Gastrocnemius medialis (tissue), 4 donors: Measurements from ENCODE around the gene DNAJC15. TPM values are rescaled to one million over a fixed set of nuclear protein-coding genes. Genes with fewer than 3 reads are reported as not detected.

ENCODE experiments used
- ATAC-seq, 2 donors: fragments of 150-250 bp; one replicate each; pipeline ENCODE4 v1.9.1; 2016
- DNase-seq, 2 donors: peaks; one replicate each; pipeline ENCODE4 v3.0.0-alpha.2; 2019
- H3K27ac ChIP-seq, 4 donors: fragments of 200-600 bp; sonication (generic); 1 replicate in 1 of 4; 2 replicates in 3 of 4; pipeline ENCODE4 v1.5.1; 2016 to 2018; ENCODE audit warnings: mild to moderate bottlenecking in 2 of 4, moderate library complexity in 1 of 4
- H3K27me3 ChIP-seq, 3 donors: fragments of 200-600 bp; sonication (generic) in 2 of 3; 1 replicate in 1 of 3; 2 replicates in 2 of 3; pipeline versions ENCODE4 v1.5.1 to v1.6.0; 2016 to 2019; ENCODE audit warnings: mild to moderate bottlenecking in 1 of 3, moderate library complexity in 1 of 3
- H3K36me3 ChIP-seq, 2 donors: fragments of 200-600 bp; sonication (generic) in 1 of 2; one replicate each; pipeline ENCODE4 v1.5.1; 2017 to 2018
- H3K4me1 ChIP-seq, 2 donors: fragments of 200-600 bp; sonication (generic) in 1 of 2; one replicate each; pipeline ENCODE4 v1.5.1; 2016 to 2017; ENCODE audit warnings: mild to moderate bottlenecking in 2 of 2
- H3K4me3 ChIP-seq, 4 donors: fragments of 200-600 bp; sonication (generic) in 3 of 4; 1 replicate in 1 of 4; 2 replicates in 3 of 4; pipeline ENCODE4 v1.5.1; 2016 to 2019; ENCODE audit warnings: mild to moderate bottlenecking in 2 of 4
- H3K9me3 ChIP-seq, 3 donors: fragments of 200-600 bp; sonication (generic) in 2 of 3; 1 replicate in 1 of 3; 2 replicates in 2 of 3; pipeline ENCODE4 v1.5.1; 2016 to 2019
- CTCF ChIP-seq, 5 experiments: fragments of 450-650 bp in 3 of 5; fragments of 200-600 bp in 2 of 5; sonication (generic) in 2 of 5; IDR thresholded peaks in 4 of 5; conservative IDR thresholded peaks in 1 of 5; 1 replicate in 4 of 5; 2 replicates in 1 of 5; pipeline ENCODE4 v1.5.1; 2016 to 2019; ENCODE audit warnings: antibody characterized with exemption in 5 of 5, mild to moderate bottlenecking in 3 of 5, moderate library complexity in 3 of 5
- POLR2A ChIP-seq, 2 donors: fragments of 450-650 bp; IDR thresholded peaks; one replicate each; pipeline ENCODE4 v1.6.1; 2017; ENCODE audit warnings: antibody characterized with exemption in 2 of 2, mild to moderate bottlenecking in 2 of 2, moderate library complexity in 2 of 2
- in situ Hi-C, 4 donors: fragments of 200-750 bp; cut with MboI; loops; one replicate each; pipeline versions ENCODE4 v1.15.0 to v1.8.0; 2017; ENCODE audit warnings: low sequenced_read_pairs in 4 of 4
- intact Hi-C: fragments of 100-400 bp; cut with DNase I; formaldehyde crosslinking; loops from one replicate; pipeline ENCODE4 v1.15.1; 2023; ENCODE audit warnings: low total_unique reads
- total RNA-seq, 4 donors: library from RNA; depleted of rRNA; stranded (reverse); fragments of >200 nt; gene quantifications; one replicate each; pipeline versions ENCODE4 v1.1.0 to v1.2.3, GENCODE V29; 2016

The DNAJC15 gene
- total RNA-seq, 4 donors from 2014 or later, result 6.2 to 19.5 (median 12.3) TPM

- no peak for TF ChIP-seq CTCF (IDR thresholded peaks at IDR 0.05 in 4 of 5, conservative IDR thresholded peaks at IDR 0.05 in 1 of 5)
- TF ChIP-seq POLR2A (IDR thresholded peaks at IDR 0.05), result no peak
- Histone ChIP-seq H3K4me3 (no peak overlapping the region), H3K4me1 (peaks cover 0 to 4% of the 10 kb centered on the region in 2 donors), H3K9me3 (no peaks in the 10 kb centered on the region), H3K27ac (no peak overlapping the region), H3K36me3 (no peaks in the 10 kb centered on the region), H3K27me3 (no peaks in the 10 kb centered on the region)
- in situ Hi-C loops (no loop called here), intact Hi-C loops (no loop called here)
- ATAC-seq (no peak), DNase-seq (no peak)
Observed at GRCh38 chr13:43127103-43127798, 103.9 kb downstream of the DNAJC15 start.

- Histone ChIP-seq H3K9me3 (no peaks in the 10 kb centered on the region), H3K36me3 (no peaks in the 10 kb centered on the region), H3K4me1 (peaks cover 0 to 4% of the 10 kb centered on the region in 2 donors), H3K4me3 (no peak overlapping the region), H3K27me3 (no peaks in the 10 kb centered on the region), H3K27ac (no peak overlapping the region)
- intact Hi-C loops (no loop called here), in situ Hi-C loops (no loop called here)
- no peak for TF ChIP-seq POLR2A (IDR thresholded peaks at IDR 0.05)
- DNase-seq (no peak), ATAC-seq (no peak)
Observed at GRCh38 chr13:43127827-43128226, 104.4 kb downstream of the DNAJC15 start.

GRCh38 chr13:43128504-43128961, 105.1 kb downstream of the DNAJC15 start:
- intact Hi-C loops, result no loop called here
- no peak for ATAC-seq
- H3K4me3 ChIP-seq, result peak overlapping the region in 1 of 4 donors; percentile 18
- H3K27me3 ChIP-seq, result no peaks in the 10 kb centered on the region
- no peaks in the 10 kb centered on the region for H3K36me3 ChIP-seq
- DNase-seq, result no peak
- no peaks in the 10 kb centered on the region for H3K9me3 ChIP-seq
- in situ Hi-C loops, result no loop called here
- no peak for TF ChIP-seq POLR2A (IDR thresholded peaks at IDR 0.05)
- TF ChIP-seq CTCF (IDR thresholded peaks at IDR 0.05 in 4 of 5, conservative IDR thresholded peaks at IDR 0.05 in 1 of 5), result no peak
- H3K4me1 ChIP-seq, result peaks cover 0 to 4% of the 10 kb centered on the region in 2 donors
- H3K27ac ChIP-seq, result no peak overlapping the region

- Histone ChIP-seq H3K27ac (no peak overlapping the region), H3K4me1 (peaks cover 0 to 4% of the 10 kb centered on the region in 2 donors), H3K9me3 (no peaks in the 10 kb centered on the region), H3K36me3 (no peaks in the 10 kb centered on the region), H3K4me3 (no peak overlapping the region), H3K27me3 (no peaks in the 10 kb centered on the region)
- intact Hi-C loops (no loop called here), in situ Hi-C loops (no loop called here)
- no peak for TF ChIP-seq CTCF (IDR thresholded peaks at IDR 0.05 in 4 of 5, conservative IDR thresholded peaks at IDR 0.05 in 1 of 5)
- DNase-seq (no peak), ATAC-seq (no peak)
Observed at GRCh38 chr13:43129066-43129465, 105.7 kb downstream of the DNAJC15 start.

GRCh38 chr13:43129511-43130110, 106.2 kb downstream of the DNAJC15 start:
- in situ Hi-C loops (no loop called here), intact Hi-C loops (no loop called here)
- Histone ChIP-seq H3K27me3 (no peaks in the 10 kb centered on the region), H3K9me3 (no peaks in the 10 kb centered on the region), H3K4me1 (peaks cover 0 to 4% of the 10 kb centered on the region in 2 donors), H3K36me3 (no peaks in the 10 kb centered on the region), H3K4me3 (no peak overlapping the region), H3K27ac (no peak overlapping the region)
- no peak for ATAC-seq
- DNase-seq, result no peak
- TF ChIP-seq POLR2A (IDR thresholded peaks at IDR 0.05) (no peak), CTCF (IDR thresholded peaks at IDR 0.05 in 4 of 5, conservative IDR thresholded peaks at IDR 0.05 in 1 of 5) (no peak)
